ENCODE data around the gene G0S2.

DNA sequence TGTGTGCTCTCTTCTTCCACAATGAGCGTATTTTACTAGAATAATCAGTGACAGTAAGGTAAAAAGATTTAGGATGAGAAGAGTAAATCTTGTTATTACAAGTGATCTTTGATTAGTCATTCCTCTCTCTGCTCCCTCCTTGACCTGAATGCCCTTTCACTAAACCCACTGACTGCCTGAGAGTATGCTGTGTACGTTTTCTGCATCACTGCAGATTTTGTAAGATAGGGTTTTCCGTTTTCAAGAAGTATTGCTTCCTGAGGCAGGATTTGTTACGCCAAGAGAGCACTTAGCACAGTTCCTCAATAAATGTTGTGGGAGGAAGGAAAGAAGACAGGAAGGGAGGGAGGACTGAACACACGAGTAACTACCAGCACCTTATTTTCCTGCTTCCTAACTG, 15.3 kb upstream of the G0S2 start:
- TF ChIP-seq EZH2 (IDR thresholded peaks at IDR 0.05; ENCODE audit: borderline replicate concordance, insufficient read depth, low read length, poor library complexity, severe bottlenecking) (no peak), EP300 (conservative IDR thresholded peaks at IDR 0.05; ENCODE audit: poor library complexity, severe bottlenecking) (no peak), POLR2AphosphoS5 (IDR thresholded peaks at IDR 0.05) (no peak), TAF1 (IDR thresholded peaks at IDR 0.05; ENCODE audit: low read depth) (no peak), RAD21 (conservative IDR thresholded peaks at IDR 0.05) (no peak), SMC3 (conservative IDR thresholded peaks at IDR 0.05; ENCODE audit: poor library complexity) (no peak)
- TF ChIP-seq, protein P1, sequence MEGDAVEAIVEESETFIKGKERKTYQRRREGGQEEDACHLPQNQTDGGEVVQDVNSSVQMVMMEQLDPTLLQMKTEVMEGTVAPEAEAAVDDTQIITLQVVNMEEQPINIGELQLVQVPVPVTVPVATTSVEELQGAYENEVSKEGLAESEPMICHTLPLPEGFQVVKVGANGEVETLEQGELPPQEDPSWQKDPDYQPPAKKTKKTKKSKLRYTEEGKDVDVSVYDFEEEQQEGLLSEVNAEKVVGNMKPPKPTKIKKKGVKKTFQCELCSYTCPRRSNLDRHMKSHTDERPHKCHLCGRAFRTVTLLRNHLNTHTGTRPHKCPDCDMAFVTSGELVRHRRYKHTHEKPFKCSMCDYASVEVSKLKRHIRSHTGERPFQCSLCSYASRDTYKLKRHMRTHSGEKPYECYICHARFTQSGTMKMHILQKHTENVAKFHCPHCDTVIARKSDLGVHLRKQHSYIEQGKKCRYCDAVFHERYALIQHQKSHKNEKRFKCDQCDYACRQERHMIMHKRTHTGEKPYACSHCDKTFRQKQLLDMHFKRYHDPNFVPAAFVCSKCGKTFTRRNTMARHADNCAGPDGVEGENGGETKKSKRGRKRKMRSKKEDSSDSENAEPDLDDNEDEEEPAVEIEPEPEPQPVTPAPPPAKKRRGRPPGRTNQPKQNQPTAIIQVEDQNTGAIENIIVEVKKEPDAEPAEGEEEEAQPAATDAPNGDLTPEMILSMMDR (IDR thresholded peaks at IDR 0.05; ENCODE audit: poor library complexity, severe bottlenecking) = no peak
- TF ChIP-seq, protein P2, sequence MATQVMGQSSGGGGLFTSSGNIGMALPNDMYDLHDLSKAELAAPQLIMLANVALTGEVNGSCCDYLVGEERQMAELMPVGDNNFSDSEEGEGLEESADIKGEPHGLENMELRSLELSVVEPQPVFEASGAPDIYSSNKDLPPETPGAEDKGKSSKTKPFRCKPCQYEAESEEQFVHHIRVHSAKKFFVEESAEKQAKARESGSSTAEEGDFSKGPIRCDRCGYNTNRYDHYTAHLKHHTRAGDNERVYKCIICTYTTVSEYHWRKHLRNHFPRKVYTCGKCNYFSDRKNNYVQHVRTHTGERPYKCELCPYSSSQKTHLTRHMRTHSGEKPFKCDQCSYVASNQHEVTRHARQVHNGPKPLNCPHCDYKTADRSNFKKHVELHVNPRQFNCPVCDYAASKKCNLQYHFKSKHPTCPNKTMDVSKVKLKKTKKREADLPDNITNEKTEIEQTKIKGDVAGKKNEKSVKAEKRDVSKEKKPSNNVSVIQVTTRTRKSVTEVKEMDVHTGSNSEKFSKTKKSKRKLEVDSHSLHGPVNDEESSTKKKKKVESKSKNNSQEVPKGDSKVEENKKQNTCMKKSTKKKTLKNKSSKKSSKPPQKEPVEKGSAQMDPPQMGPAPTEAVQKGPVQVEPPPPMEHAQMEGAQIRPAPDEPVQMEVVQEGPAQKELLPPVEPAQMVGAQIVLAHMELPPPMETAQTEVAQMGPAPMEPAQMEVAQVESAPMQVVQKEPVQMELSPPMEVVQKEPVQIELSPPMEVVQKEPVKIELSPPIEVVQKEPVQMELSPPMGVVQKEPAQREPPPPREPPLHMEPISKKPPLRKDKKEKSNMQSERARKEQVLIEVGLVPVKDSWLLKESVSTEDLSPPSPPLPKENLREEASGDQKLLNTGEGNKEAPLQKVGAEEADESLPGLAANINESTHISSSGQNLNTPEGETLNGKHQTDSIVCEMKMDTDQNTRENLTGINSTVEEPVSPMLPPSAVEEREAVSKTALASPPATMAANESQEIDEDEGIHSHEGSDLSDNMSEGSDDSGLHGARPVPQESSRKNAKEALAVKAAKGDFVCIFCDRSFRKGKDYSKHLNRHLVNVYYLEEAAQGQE (IDR thresholded peaks at IDR 0.05; ENCODE audit: borderline replicate concordance) = no peak

Measured in neural cell (in vitro differentiated cells).